Retinal pigment epithelial cell (primary cell): ENCODE results near the gene ADO.

Source experiments
- DNase-seq: peaks from one replicate; pipeline ENCODE4 v3.0.0-alpha.2; 2010; ENCODE audit warnings: low read depth
- H3K4me3 ChIP-seq: 2 replicates; pipeline ENCODE4 v1.5.1; 2011; ENCODE audit warnings: mild to moderate bottlenecking, low read length, control low read depth, moderate library complexity
- TF ChIP-seq, protein P1 (sequence below): conservative IDR thresholded peaks from 2 replicates; pipeline ENCODE4 v1.5.1; 2011; ENCODE audit warnings: low read depth, low read length, control low read depth, inconsistent platforms

Gene ADO

DNA sequence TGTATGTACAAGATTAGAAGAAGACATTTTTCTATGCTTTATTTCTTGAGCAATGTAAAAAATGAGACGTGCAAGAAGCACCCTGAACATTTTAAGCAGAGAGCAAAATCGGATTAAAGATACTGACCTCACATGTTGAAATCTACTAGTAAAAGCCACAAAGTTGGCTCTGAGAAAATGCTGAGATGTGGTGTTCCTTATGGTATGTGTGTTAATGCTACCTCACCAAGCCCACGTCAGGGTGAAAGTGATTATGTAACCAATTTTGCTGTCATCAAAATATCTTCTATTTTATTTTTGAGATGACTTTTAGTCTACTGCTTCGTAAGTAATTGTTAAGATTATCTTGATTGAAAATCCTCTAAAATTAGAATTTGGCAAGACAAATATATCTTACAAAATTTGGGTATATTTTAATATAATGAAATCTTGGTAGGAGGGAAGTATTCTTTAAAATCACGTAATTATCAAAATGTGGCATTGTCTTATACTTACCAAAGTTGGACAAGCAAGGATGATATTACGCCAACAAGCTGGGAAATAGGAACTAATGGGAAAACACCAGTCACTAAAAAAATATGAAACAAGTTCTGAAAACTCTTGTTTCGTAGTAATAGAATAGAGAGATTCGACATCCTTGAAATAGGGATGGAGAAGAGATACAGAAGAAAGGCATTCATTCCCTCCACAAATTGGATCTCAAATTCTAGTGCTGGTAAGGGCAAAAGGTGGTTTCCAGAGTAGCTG lies 5.8 kb downstream of the ADO start:
- TF ChIP-seq, protein P1, sequence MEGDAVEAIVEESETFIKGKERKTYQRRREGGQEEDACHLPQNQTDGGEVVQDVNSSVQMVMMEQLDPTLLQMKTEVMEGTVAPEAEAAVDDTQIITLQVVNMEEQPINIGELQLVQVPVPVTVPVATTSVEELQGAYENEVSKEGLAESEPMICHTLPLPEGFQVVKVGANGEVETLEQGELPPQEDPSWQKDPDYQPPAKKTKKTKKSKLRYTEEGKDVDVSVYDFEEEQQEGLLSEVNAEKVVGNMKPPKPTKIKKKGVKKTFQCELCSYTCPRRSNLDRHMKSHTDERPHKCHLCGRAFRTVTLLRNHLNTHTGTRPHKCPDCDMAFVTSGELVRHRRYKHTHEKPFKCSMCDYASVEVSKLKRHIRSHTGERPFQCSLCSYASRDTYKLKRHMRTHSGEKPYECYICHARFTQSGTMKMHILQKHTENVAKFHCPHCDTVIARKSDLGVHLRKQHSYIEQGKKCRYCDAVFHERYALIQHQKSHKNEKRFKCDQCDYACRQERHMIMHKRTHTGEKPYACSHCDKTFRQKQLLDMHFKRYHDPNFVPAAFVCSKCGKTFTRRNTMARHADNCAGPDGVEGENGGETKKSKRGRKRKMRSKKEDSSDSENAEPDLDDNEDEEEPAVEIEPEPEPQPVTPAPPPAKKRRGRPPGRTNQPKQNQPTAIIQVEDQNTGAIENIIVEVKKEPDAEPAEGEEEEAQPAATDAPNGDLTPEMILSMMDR, result no peak
- no peak overlapping the region for H3K4me3 ChIP-seq
- peak; percentile 74 for DNase-seq

DNA sequence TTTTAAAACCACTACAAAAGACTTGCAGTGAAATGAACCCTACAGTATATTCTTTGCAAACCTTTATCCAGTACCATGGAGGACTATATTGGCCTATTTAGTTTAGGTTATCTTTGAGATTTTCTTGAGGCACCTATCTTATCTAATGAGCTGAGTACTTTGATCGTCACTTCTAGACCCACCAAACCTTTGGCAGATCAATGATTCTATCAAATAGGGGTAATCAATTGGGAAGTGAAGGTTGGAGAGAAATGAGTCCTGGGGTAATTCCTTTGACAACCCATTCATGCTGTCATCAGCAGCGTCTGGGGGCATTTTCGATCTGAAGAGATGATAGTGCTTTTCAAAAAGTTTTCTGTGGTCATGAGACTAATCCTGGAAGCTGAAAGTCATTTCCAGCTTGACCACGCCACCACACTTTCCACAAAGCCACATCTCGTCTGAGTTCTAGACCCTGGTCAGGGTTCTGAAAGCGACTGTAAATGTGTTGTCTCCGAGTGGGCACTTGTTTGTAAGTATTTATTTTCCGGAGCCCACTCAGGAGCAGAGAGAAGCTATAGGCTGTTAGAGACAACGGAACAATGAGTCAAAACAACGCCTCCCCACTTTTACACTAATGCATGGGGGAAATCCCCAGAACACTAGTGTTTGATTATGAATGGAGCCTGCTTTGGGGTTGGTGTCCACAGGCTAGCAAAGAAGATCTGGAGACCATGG lies 6.8 kb downstream of the ADO start:
- no peak for DNase-seq
- no peak overlapping the region for H3K4me3 ChIP-seq
- TF ChIP-seq, protein P1, result no peak

DNA sequence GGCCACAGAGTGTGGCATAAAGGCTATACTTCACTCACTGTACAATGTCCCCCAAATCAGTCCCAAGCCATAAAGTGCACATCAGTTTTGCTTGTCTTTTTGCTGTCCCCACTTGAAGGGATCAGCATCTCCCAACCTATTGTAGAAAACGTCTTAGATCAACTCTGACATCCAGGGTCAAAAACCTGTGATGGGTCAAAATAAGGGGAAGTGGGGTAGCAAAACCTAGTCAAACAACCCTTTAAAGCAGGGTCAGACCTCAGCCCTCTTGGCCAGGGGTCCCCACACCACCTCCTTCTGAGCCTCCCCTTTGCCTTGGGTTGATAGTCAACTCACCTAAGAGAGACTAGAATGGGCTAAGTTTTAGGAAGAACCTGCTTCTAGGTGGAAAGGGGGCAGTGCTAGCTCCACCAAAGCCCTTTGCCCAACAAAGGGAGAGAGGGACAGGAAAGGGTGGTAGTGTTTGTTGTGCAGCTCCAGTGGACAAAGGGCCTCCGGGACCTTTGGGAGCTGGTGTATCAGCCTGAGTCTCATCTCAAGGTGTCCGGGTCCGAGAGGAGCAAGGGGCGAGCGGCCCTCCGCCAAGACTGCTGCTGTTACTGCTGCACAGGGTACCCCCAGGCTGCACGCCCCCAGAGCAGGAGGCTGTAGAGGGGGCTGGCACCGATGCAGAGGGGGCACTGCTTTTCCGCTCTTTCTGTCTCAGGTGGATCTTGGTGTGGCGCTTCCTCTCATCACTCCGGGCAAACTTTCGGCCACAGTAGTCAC lies 8.3 kb downstream of the ADO start:
- H3K4me3 ChIP-seq, result no peak overlapping the region
- TF ChIP-seq, protein P1, result no peak
- DNase-seq, result no peak

DNA sequence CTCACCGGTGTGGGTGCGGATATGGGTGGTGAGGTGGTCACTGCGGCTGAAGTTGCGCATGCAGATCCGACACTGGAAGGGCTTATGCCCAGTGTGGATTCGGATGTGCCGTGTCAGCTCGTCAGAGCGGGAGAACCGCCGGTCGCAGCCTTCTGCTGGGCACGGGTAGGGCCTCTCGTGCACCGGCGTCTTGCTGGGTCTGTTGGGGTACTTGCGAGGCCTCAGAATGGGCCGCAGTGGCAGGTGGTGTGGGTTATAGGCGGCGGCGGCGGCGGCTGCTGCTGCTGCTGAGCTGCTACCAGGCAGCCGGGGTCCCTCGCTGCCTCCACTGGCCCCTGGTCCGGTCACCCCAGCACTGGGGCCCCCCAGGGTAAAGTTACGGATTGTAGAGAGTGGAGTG lies 8.9 kb downstream of the ADO start:
- TF ChIP-seq, protein P1, result no peak
- no peak for DNase-seq
- H3K4me3 ChIP-seq, result no peak overlapping the region

DNA sequence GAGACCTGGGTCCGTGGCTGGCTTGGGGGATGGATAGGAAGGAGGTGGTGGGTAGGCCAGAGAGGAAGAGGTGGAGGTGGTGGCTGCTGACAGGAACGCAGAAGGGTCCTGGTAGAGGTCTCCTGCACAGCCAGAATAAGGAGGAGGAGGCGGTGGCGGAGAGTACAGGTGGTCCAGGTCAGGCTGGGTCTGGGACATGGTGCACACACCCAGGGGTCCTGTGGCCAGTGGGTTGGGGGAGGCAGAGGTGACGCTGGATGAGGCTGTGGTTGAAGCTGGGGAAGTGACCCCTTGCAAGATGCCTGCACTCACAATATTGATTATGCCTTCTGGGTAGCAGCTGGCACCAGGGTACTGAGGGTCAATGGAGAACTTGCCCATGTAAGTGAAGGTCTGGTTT lies 9.5 kb downstream of the ADO start:
- no peak for DNase-seq
- TF ChIP-seq, protein P1, result no peak
- no peak overlapping the region for H3K4me3 ChIP-seq

DNA sequence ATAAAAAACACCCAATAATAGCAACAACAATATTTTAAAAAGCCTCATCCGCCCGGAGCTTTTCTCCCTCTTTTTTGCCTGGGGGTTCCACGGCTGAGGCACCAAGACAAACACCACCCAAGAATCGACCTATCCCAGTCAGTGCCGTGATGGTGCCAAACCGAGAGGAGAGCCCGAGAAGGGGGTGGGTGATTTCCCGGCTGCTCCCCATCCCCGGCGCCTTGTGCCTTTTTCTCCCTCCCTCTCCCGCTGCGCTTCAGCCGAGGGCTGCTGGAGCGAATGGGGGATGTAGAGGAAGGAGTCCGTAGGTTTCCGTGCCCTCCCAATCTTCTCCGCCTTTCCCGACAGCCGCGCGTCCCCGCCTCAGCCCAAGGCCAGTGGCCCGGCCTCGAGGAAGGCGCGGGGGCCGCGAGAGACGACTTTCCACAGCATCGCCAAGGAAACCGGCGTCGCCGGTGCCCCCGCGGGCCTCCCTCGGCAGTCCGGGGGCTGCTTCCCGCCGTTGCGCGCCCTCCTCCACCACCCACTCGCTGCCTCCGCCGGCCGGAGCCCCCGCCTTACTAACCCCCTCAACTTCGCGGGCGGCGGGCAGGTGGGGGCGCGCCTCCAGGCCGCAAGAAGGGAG lies 10.3 kb downstream of the ADO start:
- DNase-seq, result no peak
- H3K4me3 ChIP-seq, result peak overlapping the region; percentile 63
- TF ChIP-seq, protein P1, result no peak
